Measurements from ENCODE around the gene TEKT3.

TEKT3 gene

GRCh38 chr17:15366026-15366425 is 24.6 kb upstream of the TEKT3 start:
- DNase-seq, result no peak
- TF ChIP-seq GATA1 (IDR thresholded peaks at IDR 0.05; ENCODE audit: low read depth, low read length), result no peak
- TF ChIP-seq POLR2A (IDR thresholded peaks at IDR 0.05; ENCODE audit: low read length), result no peak

GRCh38 chr17:15364615-15365014 is 23.2 kb upstream of the TEKT3 start:
- TF ChIP-seq GATA1 (IDR thresholded peaks at IDR 0.05; ENCODE audit: low read depth, low read length) (no peak), POLR2A (IDR thresholded peaks at IDR 0.05; ENCODE audit: low read length) (no peak)
- DNase-seq, result no peak

- no peak for DNase-seq
- TF ChIP-seq POLR2A (IDR thresholded peaks at IDR 0.05; ENCODE audit: low read length), result no peak
- TF ChIP-seq GATA1 (IDR thresholded peaks at IDR 0.05; ENCODE audit: low read depth, low read length), result no peak
Observed at GRCh38 chr17:15363702-15364101, 22.3 kb upstream of the TEKT3 start.

GRCh38 chr17:15361592-15361991 is 20.2 kb upstream of the TEKT3 start:
- DNase-seq, result no peak
- TF ChIP-seq GATA1 (IDR thresholded peaks at IDR 0.05; ENCODE audit: low read depth, low read length) (no peak), POLR2A (IDR thresholded peaks at IDR 0.05; ENCODE audit: low read length) (no peak)

GRCh38 chr17:15361151-15361550 is 19.8 kb upstream of the TEKT3 start:
- no peak for TF ChIP-seq GATA1 (IDR thresholded peaks at IDR 0.05; ENCODE audit: low read depth, low read length)
- TF ChIP-seq POLR2A (IDR thresholded peaks at IDR 0.05; ENCODE audit: low read length), result no peak
- no peak for DNase-seq

GRCh38 chr17:15354256-15354655 is 12.9 kb upstream of the TEKT3 start:
- no peak for DNase-seq
- TF ChIP-seq GATA1 (IDR thresholded peaks at IDR 0.05; ENCODE audit: low read depth, low read length) (no peak), POLR2A (IDR thresholded peaks at IDR 0.05; ENCODE audit: low read length) (no peak)

GRCh38 chr17:15351925-15352324 is 10.5 kb upstream of the TEKT3 start:
- no peak for TF ChIP-seq GATA1 (IDR thresholded peaks at IDR 0.05; ENCODE audit: low read depth, low read length)
- TF ChIP-seq POLR2A (IDR thresholded peaks at IDR 0.05; ENCODE audit: low read length), result no peak
- DNase-seq, result no peak

GRCh38 chr17:15351478-15351840 is 10.1 kb upstream of the TEKT3 start:
- no peak for TF ChIP-seq GATA1 (IDR thresholded peaks at IDR 0.05; ENCODE audit: low read depth, low read length)
- no peak for TF ChIP-seq POLR2A (IDR thresholded peaks at IDR 0.05; ENCODE audit: low read length)
- DNase-seq, result no peak

- no peak for TF ChIP-seq POLR2A (IDR thresholded peaks at IDR 0.05; ENCODE audit: low read length)
- TF ChIP-seq GATA1 (IDR thresholded peaks at IDR 0.05; ENCODE audit: low read depth, low read length), result no peak
- DNase-seq, result no peak
Observed at GRCh38 chr17:15350777-15351477, 9.5 kb upstream of the TEKT3 start.

GRCh38 chr17:15349119-15349518 is 7.7 kb upstream of the TEKT3 start:
- no peak for DNase-seq
- no peak for TF ChIP-seq POLR2A (IDR thresholded peaks at IDR 0.05; ENCODE audit: low read length)
- TF ChIP-seq GATA1 (IDR thresholded peaks at IDR 0.05; ENCODE audit: low read depth, low read length), result no peak

GRCh38 chr17:15348021-15348420 is 6.6 kb upstream of the TEKT3 start:
- no peak for TF ChIP-seq POLR2A (IDR thresholded peaks at IDR 0.05; ENCODE audit: low read length)
- no peak for TF ChIP-seq GATA1 (IDR thresholded peaks at IDR 0.05; ENCODE audit: low read depth, low read length)
- DNase-seq, result no peak

- TF ChIP-seq POLR2A (IDR thresholded peaks at IDR 0.05; ENCODE audit: low read length) (no peak), GATA1 (IDR thresholded peaks at IDR 0.05; ENCODE audit: low read depth, low read length) (no peak)
- DNase-seq, result no peak
Observed at GRCh38 chr17:15346066-15346595, 4.7 kb upstream of the TEKT3 start.

- TF ChIP-seq POLR2A (IDR thresholded peaks at IDR 0.05; ENCODE audit: low read length) (no peak), GATA1 (IDR thresholded peaks at IDR 0.05; ENCODE audit: low read depth, low read length) (no peak)
Observed at GRCh38 chr17:15343749-15344148, 2.4 kb upstream of the TEKT3 start.

GRCh38 chr17:15342460-15342859 is 1.1 kb upstream of the TEKT3 start:
- DNase-seq, result no peak
- TF ChIP-seq POLR2A (IDR thresholded peaks at IDR 0.05; ENCODE audit: low read length), result no peak
- no peak for TF ChIP-seq GATA1 (IDR thresholded peaks at IDR 0.05; ENCODE audit: low read depth, low read length)

More at GRCh38 chr17:15343749-15344148, 2.4 kb upstream of the TEKT3 start:
- DNase-seq, result no peak

- no peak for DNase-seq
- no peak for TF ChIP-seq POLR2A (IDR thresholded peaks at IDR 0.05; ENCODE audit: low read length)
- no peak for TF ChIP-seq GATA1 (IDR thresholded peaks at IDR 0.05; ENCODE audit: low read depth, low read length)
Observed at GRCh38 chr17:15341966-15342365, 569 bp upstream of the TEKT3 start.

Measured in erythroblast (primary cell).